HepG2 (cell line): ENCODE results near the gene PDE2A. TPM values are rescaled to one million over a fixed set of nuclear protein-coding genes. Genes with fewer than 3 reads are reported as not detected.

Source experiments
- ATAC-seq: fragments of 200-7000 bp; cut with Tn5 transposase; 3 replicates; pipeline ENCODE4 v1.9.1; 2020; ENCODE audit warnings: mild to moderate bottlenecking, moderate library complexity
- BruUV-seq: library from RNA; stranded (reverse); fragments of 400-500 nt; replicated peaks from 2 replicates; lab custom pipeline; 2021; lab: Mats Ljungman, UMichigan
- CTCF ChIA-PET: fragments of 300-600 bp; formaldehyde crosslinking; extraction: SDS; loops from one replicate; lab custom pipeline; 2021; ENCODE audit warnings: low total read pairs, inconsistent platforms, low intra/inter-chr PET ratio; lab: Yijun Ruan, JAX
- POLR2A ChIA-PET: fragments of 350-600 bp; sonication (Branson Sonifier 250); formaldehyde crosslinking; loops from one replicate; lab custom pipeline; 2020; ENCODE audit warnings: antibody characterized with exemption, inconsistent platforms; lab: Yijun Ruan, JAX
- DNase-seq: peaks from one replicate; pipeline ENCODE4 v3.0.0-alpha.2; 2015; ENCODE audit warnings: low spot score
- FAIRE-seq: peaks from 3 replicates; lab custom pipeline; 2011; peaks lifted over from hg19 to GRCh38; lab: Jason Lieb, UNC
- H2AFZ ChIP-seq: one replicate; pipeline ENCODE4 v1.6.1; 2011; ENCODE audit warnings: low read length, inconsistent platforms
- H3K27ac ChIP-seq: fragments of 300-600 bp; 3 replicates; pipeline ENCODE4 v1.8.0; 2011; ENCODE audit warnings: mixed run types, mild to moderate bottlenecking, mixed read lengths, low read length, inconsistent platforms; ENCODE audit not compliant: insufficient read depth; ENCODE audit errors: extremely low read length
- H3K27me3 ChIP-seq, 2 experiments: fragments of 200-600 bp in 1 of 2; 2 replicates in 1 of 2; 3 replicates in 1 of 2; pipeline versions ENCODE4 v1.6.0 to v1.8.0; 2011; ENCODE audit warnings: low read length in 2 of 2, mild to moderate bottlenecking in 2 of 2, moderate library complexity in 2 of 2, inconsistent platforms in 1 of 2; ENCODE audit not compliant: insufficient read depth in 2 of 2, control insufficient read depth in 1 of 2
- H3K36me3 ChIP-seq, 2 experiments: fragments of 200-600 bp in 1 of 2; replicated peaks in 1 of 2; 2 replicates in 1 of 2; 3 replicates in 1 of 2; pipeline versions ENCODE4 v1.5.1 to v1.8.0; 2011; ENCODE audit warnings: low read length in 2 of 2, inconsistent platforms in 1 of 2; ENCODE audit not compliant: insufficient read depth in 2 of 2, control insufficient read depth in 1 of 2
- H3K4me1 ChIP-seq: 2 replicates; pipeline ENCODE4 v1.5.1; 2012; ENCODE audit warnings: low read length, inconsistent platforms; ENCODE audit not compliant: insufficient read depth
- H3K4me2 ChIP-seq: 2 replicates; pipeline ENCODE4 v1.6.0; 2011; ENCODE audit warnings: low read depth, low read length, inconsistent platforms
- H3K4me3 ChIP-seq, 3 experiments: fragments of 200-600 bp in 1 of 3; sonication (generic), shearing (Covaris generic) in 1 of 3; replicated peaks in 1 of 3; 2 replicates each; pipeline ENCODE4 v1.5.1; 2011 to 2016; ENCODE audit warnings: low read length in 3 of 3, inconsistent platforms in 2 of 3, low read depth in 2 of 3, mild to moderate bottlenecking in 2 of 3, control low read depth in 1 of 3, mixed read lengths in 1 of 3; ENCODE audit not compliant: insufficient read depth in 1 of 3
- H3K79me2 ChIP-seq: one replicate; pipeline ENCODE4 v1.6.1; 2011; ENCODE audit warnings: low read length, inconsistent platforms; ENCODE audit not compliant: insufficient read depth
- H3K9ac ChIP-seq: 2 replicates; pipeline ENCODE4 v1.6.0; 2011; ENCODE audit warnings: mild to moderate bottlenecking, low read depth, low read length, inconsistent platforms; ENCODE audit not compliant: insufficient read depth
- H3K9me3 ChIP-seq: 2 replicates; pipeline ENCODE4 v1.5.1; 2012; ENCODE audit warnings: mild to moderate bottlenecking, low read length
- H4K20me1 ChIP-seq: 2 replicates; pipeline ENCODE4 v1.6.0; 2011; ENCODE audit warnings: inconsistent platforms, mild to moderate bottlenecking, low read length, moderate library complexity; ENCODE audit not compliant: insufficient read depth
- BRD4 ChIP-seq: sonication (generic); formaldehyde crosslinking; IDR thresholded peaks from 2 replicates; pipeline ENCODE4 v1.4.0; 2020; ENCODE audit warnings: missing genetic modification reagents
- CREB1 ChIP-seq, 2 experiments: fragments of 450-650 bp in 1 of 2; IDR thresholded peaks; 2 replicates each; pipeline ENCODE4 v1.6.1; 2016 to 2017; ENCODE audit warnings: control low read depth in 1 of 2, mild to moderate bottlenecking in 1 of 2, missing compliant biosample characterization in 1 of 2, missing genetic modification characterization in 1 of 2
- E2F5 ChIP-seq: sonication (generic); formaldehyde crosslinking; conservative IDR thresholded peaks from 2 replicates; pipeline ENCODE4 v1.4.0; 2020; ENCODE audit warnings: missing genetic modification reagents
- FOXC1 ChIP-seq: sonication (generic); formaldehyde crosslinking; IDR thresholded peaks from 2 replicates; pipeline ENCODE4 v1.8.0; 2022; ENCODE audit warnings: mild to moderate bottlenecking, missing genetic modification reagents, borderline replicate concordance
- GABPB1 ChIP-seq: IDR thresholded peaks from 2 replicates; pipeline ENCODE4 v1.6.1; 2016; ENCODE audit warnings: mild to moderate bottlenecking, missing genetic modification reagents, moderate library complexity, missing compliant biosample characterization
- RAD51 ChIP-seq: fragments of 450-650 bp; IDR thresholded peaks from 2 replicates; pipeline ENCODE4 v1.6.1; 2016; ENCODE audit warnings: borderline replicate concordance
- SRSF4 ChIP-seq: fragments of 200-400 bp; formaldehyde crosslinking; IDR thresholded peaks from one replicate; pipeline ENCODE4 v1.6.1; 2018; ENCODE audit warnings: mild to moderate bottlenecking, low read depth, low read length, moderate library complexity; ENCODE audit not compliant: poor library complexity, severe bottlenecking
- USF2 ChIP-seq, 2 experiments: sonication (generic) in 1 of 2; formaldehyde crosslinking in 1 of 2; IDR thresholded peaks; 2 replicates each; pipeline versions ENCODE4 v1.5.1 to v1.6.1; 2011 to 2020; ENCODE audit warnings: borderline replicate concordance in 1 of 2, low read depth in 1 of 2, low read length in 1 of 2, mild to moderate bottlenecking in 1 of 2, missing genetic modification reagents in 1 of 2, moderate library complexity in 1 of 2
- ZBTB25 ChIP-seq: IDR thresholded peaks from 2 replicates; pipeline ENCODE4 v1.6.1; 2018; ENCODE audit warnings: missing genetic modification reagents
- WGBS: methylation state at CpG from one replicate; pipeline ENCODE4 v1.1.6; 2017; ENCODE audit warnings: low lambda C conversion rate; 5-methylcytosine and 5-hydroxymethylcytosine counted together
- in situ Hi-C: cut with HindIII; loops from 2 replicates; pipeline ENCODE4 v1.10.0; 2017; ENCODE audit warnings: low pct_unique_long_range_greater_than_20kb; ENCODE audit not compliant: extremely low pct_ligation_motif_present
- intact Hi-C: fragments of 100-400 bp; cut with micrococcal nuclease; formaldehyde crosslinking; loops from one replicate; pipeline ENCODE4 v1.10.0; 2022; ENCODE audit not compliant: unreplicated experiment
- polyA plus RNA-seq, 8 experiments: library from polyadenylated mRNA; depleted of rRNA in 3 of 8; stranded (reverse) in 7 of 8; unstranded in 1 of 8; fragments of >200 nt; fragmentation: Illumina TruSeq in 4 of 8; extraction: Trizol in 4 of 8; gene quantifications; 2 replicates each; pipeline versions ENCODE4 v1.2.1 to v1.2.3, GENCODE V29; 2011 to 2016; ENCODE audit warnings: low read depth in 4 of 8, missing spikeins in 1 of 8, mixed read lengths in 1 of 8; ENCODE audit not compliant: insufficient read depth in 1 of 8
- total RNA-seq, 5 experiments: library from RNA; depleted of rRNA; stranded (reverse); fragments of >200 nt; fragmentation: Illumina TruSeq; extraction: Trizol; gene quantifications; 2 replicates each; pipeline ENCODE4 v1.2.3, GENCODE V29; 2016; ENCODE audit warnings: low read depth in 1 of 5

Gene PDE2A
- total and polyA plus RNA-seq, 2 of the 13 experiments (the other 11 are each of a cell fraction or from before 2014, with no cell fraction given), result 3.1 TPM; not detected in 1

- no peak for FAIRE-seq
- Histone ChIP-seq H3K4me3 (no peak overlapping the region), H3K36me3 (no peaks in the 10 kb centered on the region), H3K79me2 (no peaks in the 10 kb centered on the region), H3K4me1 (peaks cover 16% of the 10 kb centered on the region), H3K27ac (no peak overlapping the region), H3K27me3 (peaks cover 13 to 85% of the 10 kb centered on the region in 2 experiments), H2AFZ (no peak overlapping the region), H3K9ac (no peak overlapping the region), H3K9me3 (no peaks in the 10 kb centered on the region), H3K4me2 (no peak overlapping the region), H4K20me1 (no peaks in the 10 kb centered on the region)
- POLR2A ChIA-PET, result no interaction called here
- ATAC-seq, result no peak
- DNase-seq, result no peak
- 21% methylated on average over 16 of the region's 16 CpGs for WGBS
- in situ Hi-C loops (no loop called here), intact Hi-C loops (no loop called here)
- CTCF ChIA-PET, result no interaction called here
- TF ChIP-seq FOXC1 (CRISPR knock-in tag) (no peak), SRSF4 (no peak), ZBTB25 (no peak), USF2 (IDR thresholded peaks at IDR 0.05; ENCODE audit: low read depth, low read length) (peak; percentile 49), USF2 (CRISPR knock-in tag; IDR thresholded peaks at IDR 0.05; ENCODE audit: borderline replicate concordance) (no peak), CREB1 (IDR thresholded peaks at IDR 0.05) (no peak), CREB1 (CRISPR knock-in tag; IDR thresholded peaks at IDR 0.05) (no peak), E2F5 (no peak), BRD4 (CRISPR knock-in tag) (no peak), RAD51 (peak; percentile 59; the same call in 1 of the 2 replicates), GABPB1 (CRISPR knock-in tag) (no peak)
- no TSS peak for BruUV-seq
Observed at GRCh38 chr11:72630104-72630852, 43.9 kb downstream of the PDE2A start.
